Activated CD4-positive, alpha-beta T cell treated with anti-CD3 and anti-CD28 coated beads for 24 hours (primary cell): ENCODE data around the gene MRPL38.
"Not testable (repeated sequence)": the region's sequence is repeated elsewhere in the genome, so short reads cannot be mapped to it uniquely, and the experiment has no call there.

Source experiments
- DNase-seq, 2 donors: peaks; one replicate each; pipeline ENCODE4 v3.0.0-alpha.2; 2020; ENCODE audit warnings: low read depth in 2 of 2

MRPL38 gene

GRCh38 chr17:75896415-75897159 is 8.1 kb downstream of the MRPL38 start, which contains the start of gene TRIM65:
TSS of gene TRIM65 (minus strand) at chr17:75896951. CDS start at chr17:75896937, 14 bp downstream.
- DNase-seq: peak; percentile 65

DNA sequence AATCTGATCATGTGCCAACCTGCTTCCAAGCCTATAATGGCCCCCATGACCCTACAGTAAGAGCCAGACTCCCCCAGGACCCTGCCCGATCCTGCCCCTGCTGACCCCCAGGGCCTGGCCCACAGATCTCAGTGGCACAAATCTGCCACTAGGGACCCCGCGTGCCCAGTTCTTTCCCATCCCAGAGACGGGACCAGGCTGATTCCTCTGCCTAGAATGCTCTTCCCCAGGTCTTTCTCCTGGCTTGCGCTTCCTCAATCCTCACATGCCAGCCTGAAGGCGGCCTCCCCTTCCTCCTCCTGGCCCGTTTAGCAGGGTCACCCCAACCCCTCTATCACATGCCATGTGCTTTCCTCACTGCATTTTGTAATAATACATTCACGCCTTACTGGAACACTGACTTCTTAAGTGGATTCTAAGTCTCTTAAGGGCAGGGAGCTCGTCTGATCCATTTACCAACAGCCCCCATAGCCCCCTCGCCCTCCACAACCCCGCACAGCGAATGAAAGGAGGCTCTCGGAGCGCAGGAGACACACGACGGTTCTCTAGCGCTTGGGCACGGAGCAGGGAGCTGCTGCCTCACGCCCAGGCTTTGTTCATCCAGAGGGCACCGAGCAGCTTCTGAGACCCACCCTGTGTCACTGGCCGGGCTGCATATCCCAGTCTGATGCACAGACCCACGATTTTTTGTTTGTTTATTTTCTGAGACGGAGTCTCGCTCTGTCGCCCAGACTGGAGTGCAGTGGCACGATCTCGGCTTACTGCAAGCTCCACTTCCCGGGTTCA is 9.1 kb downstream of the MRPL38 start:
- no peak for DNase-seq

DNA sequence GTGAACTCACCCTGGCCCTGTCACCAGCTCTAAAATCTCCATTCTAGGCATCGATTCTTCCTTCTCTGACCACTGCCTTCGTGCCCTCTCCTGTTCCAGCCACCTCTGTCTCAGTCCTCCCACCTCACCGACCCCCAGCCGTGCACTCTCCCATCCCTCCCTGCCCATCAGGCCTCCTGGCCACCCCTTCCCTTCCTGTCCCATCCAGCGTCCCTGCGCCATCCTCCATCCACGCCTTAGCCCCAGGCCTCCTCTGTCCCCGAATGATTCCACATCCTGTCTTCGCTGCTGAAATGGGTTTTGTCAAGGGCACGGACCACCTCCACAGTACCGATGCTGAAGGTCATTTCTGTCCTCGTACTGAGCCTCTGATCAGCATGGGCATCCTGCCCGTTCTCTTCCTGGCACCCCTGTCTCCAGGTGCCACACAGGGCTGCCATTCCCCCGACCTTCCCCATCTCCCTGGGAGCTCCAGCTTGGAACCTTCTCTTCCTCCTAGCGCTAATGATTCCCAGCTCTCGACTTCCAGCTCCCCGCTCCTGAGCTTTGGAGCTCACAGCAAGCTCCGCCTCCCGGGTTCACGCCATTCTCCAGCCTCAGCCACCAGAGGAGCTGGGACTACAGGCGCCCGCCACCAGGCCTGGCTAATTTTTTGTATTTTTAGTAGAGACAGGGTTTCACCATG is 10.5 kb downstream of the MRPL38 start:
- DNase-seq: no peak

DNA sequence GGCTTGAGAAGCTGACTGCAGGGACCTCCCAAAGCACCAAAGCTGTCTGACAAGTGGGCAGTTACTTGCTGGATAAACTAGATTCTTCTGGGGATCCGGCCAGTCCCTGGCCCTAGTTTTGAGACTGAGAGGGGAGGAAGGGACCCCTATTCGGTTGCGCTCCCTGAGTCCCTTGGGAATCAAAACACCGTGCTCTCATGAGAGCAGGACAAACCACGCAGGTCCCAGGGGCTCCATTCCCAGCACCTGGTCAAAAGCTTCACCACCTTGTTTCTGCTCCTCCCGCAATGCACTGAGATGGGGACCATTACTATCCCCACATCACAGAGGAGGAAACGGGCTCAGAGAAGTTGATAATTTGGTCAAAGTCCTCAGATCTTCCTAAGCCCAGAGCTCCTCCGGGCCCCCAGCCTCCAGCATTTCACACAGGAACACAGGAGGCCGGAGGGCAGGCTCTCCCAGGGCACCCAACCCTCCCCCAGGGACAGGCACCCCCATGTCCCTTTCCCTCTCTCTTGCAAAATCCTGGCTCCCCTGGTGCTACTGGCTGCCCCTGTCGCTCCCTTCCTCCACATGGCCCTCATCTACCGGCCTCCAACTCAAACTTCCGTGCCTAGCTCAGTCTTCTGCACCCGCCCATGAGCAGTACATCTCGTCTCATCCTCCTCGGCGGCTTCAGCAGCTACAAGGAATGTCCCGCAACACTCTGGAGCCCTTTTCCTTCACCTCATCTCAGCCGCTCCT is 11.2 kb downstream of the MRPL38 start:
- no peak for DNase-seq

GRCh38 chr17:75892556-75893224 is 12.0 kb downstream of the MRPL38 start:
- no peak for DNase-seq

GRCh38 chr17:75891605-75892555 is 12.8 kb downstream of the MRPL38 start:
- DNase-seq: no peak

DNA sequence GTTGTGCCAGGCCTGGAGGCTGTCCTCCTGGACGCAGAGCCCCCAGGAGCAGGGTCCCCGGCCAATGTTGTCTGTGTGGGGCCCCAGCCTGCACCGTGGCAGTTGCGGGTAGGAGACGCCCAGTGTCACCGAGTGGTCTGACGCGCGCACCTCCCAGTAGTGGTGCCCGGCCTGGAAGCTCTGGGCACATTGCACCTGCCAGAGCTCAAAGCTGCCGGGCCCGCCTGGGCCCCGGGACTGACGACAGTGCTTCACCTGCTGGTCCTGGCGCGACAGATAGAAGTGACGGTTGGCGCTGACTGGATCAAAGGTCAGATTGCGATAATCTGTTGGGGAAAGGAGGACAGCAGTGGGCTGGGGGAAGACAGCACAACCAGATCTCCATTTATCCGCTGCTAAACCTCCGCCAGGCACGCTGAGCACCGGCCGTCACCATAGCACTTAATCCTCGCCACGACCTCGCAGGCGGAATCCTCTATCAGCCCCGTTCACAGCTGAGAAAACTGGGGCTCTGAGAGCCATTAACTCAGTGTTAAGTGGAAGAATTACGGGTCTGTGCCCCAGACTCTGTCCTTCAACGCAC is 13.6 kb downstream of the MRPL38 start:
- no peak for DNase-seq

DNA sequence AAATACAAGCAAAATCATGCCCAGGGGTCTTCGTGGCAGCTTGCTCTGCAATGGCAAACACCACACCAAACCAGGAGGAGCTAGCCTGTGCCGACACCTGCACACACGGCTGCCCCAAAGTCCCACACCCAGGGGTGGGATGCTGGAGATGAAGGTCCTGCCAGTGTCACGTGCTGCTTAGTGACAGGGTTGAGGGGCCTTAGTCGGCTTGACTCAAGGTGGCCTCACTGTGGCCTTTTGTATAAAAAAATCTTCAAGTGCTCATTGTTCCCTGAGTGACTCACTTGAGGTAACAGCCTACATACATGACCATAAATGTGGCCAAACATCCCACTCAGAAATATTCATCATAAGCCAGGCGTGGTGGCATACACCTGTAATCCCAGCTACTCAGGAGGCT is 15.2 kb downstream of the MRPL38 start:
- DNase-seq: no peak

DNA sequence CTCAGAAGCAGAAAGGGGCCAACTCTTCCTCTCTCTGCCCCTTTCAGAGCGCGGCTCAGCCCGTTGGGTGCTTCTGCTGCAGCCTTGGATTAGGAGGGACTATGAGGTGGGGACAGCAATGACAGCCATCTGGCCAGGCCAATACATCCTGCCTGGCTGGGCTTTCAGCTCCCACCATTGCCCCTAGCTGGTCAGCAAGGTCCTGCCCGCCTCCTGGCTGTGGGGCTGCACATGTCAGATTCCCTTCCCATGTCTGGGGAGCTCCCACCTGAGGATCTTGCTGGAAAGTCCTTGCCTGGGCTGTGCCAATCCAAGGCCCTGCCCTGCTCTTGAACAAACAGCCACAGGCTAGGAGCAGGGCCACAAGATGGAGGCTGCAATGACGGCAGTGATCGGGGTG is 16.2 kb downstream of the MRPL38 start:
- DNase-seq: no peak

DNA sequence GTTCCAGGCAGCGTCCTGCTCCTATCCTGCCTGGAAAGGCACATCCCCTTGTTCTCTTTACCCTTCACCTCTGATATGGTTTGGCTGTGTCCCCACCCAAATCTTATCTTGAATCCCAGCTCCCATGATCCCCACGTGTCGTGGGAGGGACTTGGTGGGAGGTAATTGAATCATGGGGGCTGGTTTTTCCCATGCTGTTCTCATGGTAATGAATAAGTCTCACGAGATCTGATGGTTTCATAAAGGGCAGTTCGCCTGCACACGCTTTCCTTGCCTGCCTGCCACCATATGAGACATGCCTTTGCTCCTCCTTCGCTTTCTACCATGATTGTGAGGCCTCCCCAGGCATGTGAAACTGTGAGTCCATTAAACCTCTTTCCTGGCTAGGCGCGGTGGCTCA is 18.8 kb downstream of the MRPL38 start:
- DNase-seq: not testable (repeated sequence)

DNA sequence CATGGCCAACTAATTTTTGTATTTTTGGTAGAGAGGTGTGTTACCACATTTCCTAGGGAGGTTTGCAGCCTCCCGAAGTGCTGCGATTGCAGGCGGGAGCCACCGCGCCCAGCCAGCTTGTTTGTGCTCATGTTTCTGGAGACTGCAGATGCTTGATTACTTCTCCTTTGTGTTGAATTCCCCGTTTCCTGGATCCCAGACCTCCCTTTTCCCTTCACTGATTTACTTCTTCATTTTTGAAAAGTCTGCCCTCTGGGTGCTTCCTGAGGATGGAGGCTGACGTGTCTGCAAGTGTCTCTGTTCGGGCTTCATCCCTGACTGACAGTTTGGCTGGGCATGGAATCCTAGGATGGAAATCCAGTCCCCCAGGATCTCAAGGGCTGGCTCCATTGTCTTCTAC is 19.3 kb downstream of the MRPL38 start:
- DNase-seq: no peak

GRCh38 chr17:75881678-75882454 is 22.8 kb downstream of the MRPL38 start:
- no peak for DNase-seq

- DNase-seq: no peak
Observed at GRCh38 chr17:75880266-75880665, 24.4 kb downstream of the MRPL38 start.

GRCh38 chr17:75878174-75878998 is 26.3 kb downstream of the MRPL38 start, which contains the start of gene TRIM47:
TSS of gene TRIM47 (minus strand) at chr17:75878581. CDS start at chr17:75878548, 33 bp downstream.
- no peak for DNase-seq

- peak in 1 of 2 donors; percentile 52 for DNase-seq
Observed at GRCh38 chr17:75877752-75878173, 26.9 kb downstream of the MRPL38 start.

- DNase-seq: no peak
Observed at GRCh38 chr17:75876938-75877751, 27.5 kb downstream of the MRPL38 start.
